HG03442 (cell line): ENCODE measurements around the gene USH2A.
A peak's percentile ranks its signal among the peaks of the same experiment; 100 is the strongest.

Source experiments
- ATAC-seq: cut with Tn5 transposase; IDR thresholded peaks from one replicate; pipeline ENCODE4 v1.9.1; 2021; ENCODE audit warnings: mild to moderate bottlenecking, moderate library complexity; ENCODE audit not compliant: unreplicated experiment

The USH2A gene

GRCh38 chr1:215665215-215665614 lies 758.0 kb downstream of the USH2A start:
- ATAC-seq, result no peak

- no peak for ATAC-seq
These were observed 762.2 kb downstream of the USH2A start for GRCh38 chr1:215661033-215661432.

GRCh38 chr1:215660259-215660658 lies 763.0 kb downstream of the USH2A start:
- no peak for ATAC-seq

GRCh38 chr1:215657047-215657446 lies 766.2 kb downstream of the USH2A start:
- no peak for ATAC-seq

GRCh38 chr1:215652371-215652770 lies 770.9 kb downstream of the USH2A start:
- no peak for ATAC-seq

GRCh38 chr1:215651867-215652266 lies 771.4 kb downstream of the USH2A start:
- ATAC-seq, result no peak

GRCh38 chr1:215650446-215651149 lies 772.6 kb downstream of the USH2A start:
- ATAC-seq, result no peak

- ATAC-seq, result no peak
These were observed 774.3 kb downstream of the USH2A start for GRCh38 chr1:215648957-215649356.

GRCh38 chr1:215647738-215648137 lies 775.5 kb downstream of the USH2A start:
- no peak for ATAC-seq

- ATAC-seq, result no peak
These were observed 777.4 kb downstream of the USH2A start for GRCh38 chr1:215645861-215646260.

GRCh38 chr1:215645182-215645581 lies 778.1 kb downstream of the USH2A start:
- ATAC-seq, result no peak

- no peak for ATAC-seq
These were observed 779.5 kb downstream of the USH2A start for GRCh38 chr1:215643592-215644321.

- no peak for ATAC-seq
These were observed 782.7 kb downstream of the USH2A start for GRCh38 chr1:215640429-215641148.

- ATAC-seq, result no peak
These were observed 786.1 kb downstream of the USH2A start for GRCh38 chr1:215637041-215637573.

GRCh38 chr1:215636258-215636965 lies 786.8 kb downstream of the USH2A start:
- no peak for ATAC-seq

GRCh38 chr1:215635827-215636226 lies 787.4 kb downstream of the USH2A start:
- ATAC-seq, result no peak

GRCh38 chr1:215631489-215631888 lies 791.8 kb downstream of the USH2A start:
- no peak for ATAC-seq

GRCh38 chr1:215631040-215631439 lies 792.2 kb downstream of the USH2A start:
- no peak for ATAC-seq

- no peak for ATAC-seq
These were observed 797.3 kb downstream of the USH2A start for GRCh38 chr1:215625949-215626348.

- ATAC-seq, result no peak
These were observed 800.1 kb downstream of the USH2A start for GRCh38 chr1:215623162-215623561.

- peak; percentile 68 for ATAC-seq
These were observed 805.3 kb downstream of the USH2A start for GRCh38 chr1:215617979-215618378.
